Prostate gland (tissue), 2 donors: ENCODE data around the gene KRT76.

Source experiments
- POLR2A ChIP-seq: fragments of 450-650 bp; IDR thresholded peaks from one replicate; pipeline ENCODE4 v1.6.1; 2016; ENCODE audit warnings: antibody characterized with exemption, mild to moderate bottlenecking
- POLR2AphosphoS5 ChIP-seq: sonication (generic); formaldehyde crosslinking; IDR thresholded peaks from one replicate; pipeline ENCODE4 v1.6.1; 2017; ENCODE audit warnings: antibody characterized with exemption
- TF ChIP-seq, protein P1 (sequence below), 4 experiments: fragments of 200-600 bp in 2 of 4; fragments of 450-650 bp in 2 of 4; sonication (generic) in 2 of 4; IDR thresholded peaks; 1 replicate in 3 of 4; 2 replicates in 1 of 4; pipeline ENCODE4 v1.5.1; 2016 to 2019; ENCODE audit warnings: antibody characterized with exemption in 4 of 4, mild to moderate bottlenecking in 2 of 4, moderate library complexity in 2 of 4

GRCh38 chr12:52809166-52809565 lies 32.0 kb upstream of the KRT76 start:
- TF ChIP-seq, protein P1, sequence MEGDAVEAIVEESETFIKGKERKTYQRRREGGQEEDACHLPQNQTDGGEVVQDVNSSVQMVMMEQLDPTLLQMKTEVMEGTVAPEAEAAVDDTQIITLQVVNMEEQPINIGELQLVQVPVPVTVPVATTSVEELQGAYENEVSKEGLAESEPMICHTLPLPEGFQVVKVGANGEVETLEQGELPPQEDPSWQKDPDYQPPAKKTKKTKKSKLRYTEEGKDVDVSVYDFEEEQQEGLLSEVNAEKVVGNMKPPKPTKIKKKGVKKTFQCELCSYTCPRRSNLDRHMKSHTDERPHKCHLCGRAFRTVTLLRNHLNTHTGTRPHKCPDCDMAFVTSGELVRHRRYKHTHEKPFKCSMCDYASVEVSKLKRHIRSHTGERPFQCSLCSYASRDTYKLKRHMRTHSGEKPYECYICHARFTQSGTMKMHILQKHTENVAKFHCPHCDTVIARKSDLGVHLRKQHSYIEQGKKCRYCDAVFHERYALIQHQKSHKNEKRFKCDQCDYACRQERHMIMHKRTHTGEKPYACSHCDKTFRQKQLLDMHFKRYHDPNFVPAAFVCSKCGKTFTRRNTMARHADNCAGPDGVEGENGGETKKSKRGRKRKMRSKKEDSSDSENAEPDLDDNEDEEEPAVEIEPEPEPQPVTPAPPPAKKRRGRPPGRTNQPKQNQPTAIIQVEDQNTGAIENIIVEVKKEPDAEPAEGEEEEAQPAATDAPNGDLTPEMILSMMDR (IDR thresholded peaks at IDR 0.05): no peak
- TF ChIP-seq POLR2A: no peak
- no peak for TF ChIP-seq POLR2AphosphoS5
